Pons (tissue), 1 donor: Measurements from ENCODE around the gene AZU1.
"Not testable (repeated sequence)": the region's sequence is repeated elsewhere in the genome, so short reads cannot be mapped to it uniquely, and the experiment has no call there.

Source experiments
- DNase-seq: peaks from one replicate; pipeline ENCODE4 v3.0.0-alpha.2; 2016; ENCODE audit warnings: low spot score

AZU1 gene

DNA sequence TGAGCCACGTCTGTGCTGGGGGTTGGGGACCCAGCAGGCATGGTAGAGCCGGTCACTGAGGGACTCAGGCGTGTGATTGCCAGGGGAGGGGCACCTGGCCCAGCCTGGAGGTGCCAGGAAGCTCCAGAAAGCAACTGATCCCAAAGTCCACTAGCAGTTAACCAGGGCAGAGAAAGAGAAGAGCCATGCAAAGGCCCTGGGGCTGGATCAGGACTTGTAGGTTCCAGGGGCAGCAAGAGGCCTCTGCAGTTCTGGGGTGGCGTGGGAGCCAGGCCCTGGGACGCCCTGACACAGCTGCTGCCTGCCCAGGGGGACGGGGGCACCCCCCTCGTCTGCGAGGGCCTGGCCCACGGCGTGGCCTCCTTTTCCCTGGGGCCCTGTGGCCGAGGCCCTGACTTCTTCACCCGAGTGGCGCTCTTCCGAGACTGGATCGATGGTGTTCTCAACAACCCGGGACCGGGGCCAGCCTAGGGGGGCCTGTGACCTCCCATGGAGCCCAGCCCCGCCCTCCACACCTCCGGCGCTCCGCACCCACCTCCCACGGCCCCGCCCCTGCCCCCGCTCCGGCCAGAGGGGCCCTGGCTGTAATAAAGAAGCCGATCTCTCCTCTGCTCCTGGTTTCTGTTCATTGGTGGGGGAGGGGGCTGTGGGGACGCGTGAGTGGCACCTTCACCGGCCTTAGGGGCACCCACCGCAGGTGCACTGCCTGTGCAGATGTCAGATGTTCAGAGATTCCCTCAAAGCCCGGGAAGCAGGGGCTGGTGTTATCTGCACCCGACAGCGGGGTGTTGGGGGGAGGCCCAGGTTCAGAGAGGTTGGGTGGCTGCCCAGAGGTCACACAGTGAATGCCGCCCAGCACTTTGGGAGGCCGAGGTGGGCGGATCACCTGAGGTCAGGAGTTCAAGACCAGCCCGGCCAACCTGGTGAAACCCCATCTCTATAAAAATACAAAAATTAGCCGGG lies 4.1 kb downstream of the AZU1 start:
- no peak for DNase-seq

- DNase-seq: no peak
These were observed 6.6 kb downstream of the AZU1 start for GRCh38 chr19:834216-834615.

DNA sequence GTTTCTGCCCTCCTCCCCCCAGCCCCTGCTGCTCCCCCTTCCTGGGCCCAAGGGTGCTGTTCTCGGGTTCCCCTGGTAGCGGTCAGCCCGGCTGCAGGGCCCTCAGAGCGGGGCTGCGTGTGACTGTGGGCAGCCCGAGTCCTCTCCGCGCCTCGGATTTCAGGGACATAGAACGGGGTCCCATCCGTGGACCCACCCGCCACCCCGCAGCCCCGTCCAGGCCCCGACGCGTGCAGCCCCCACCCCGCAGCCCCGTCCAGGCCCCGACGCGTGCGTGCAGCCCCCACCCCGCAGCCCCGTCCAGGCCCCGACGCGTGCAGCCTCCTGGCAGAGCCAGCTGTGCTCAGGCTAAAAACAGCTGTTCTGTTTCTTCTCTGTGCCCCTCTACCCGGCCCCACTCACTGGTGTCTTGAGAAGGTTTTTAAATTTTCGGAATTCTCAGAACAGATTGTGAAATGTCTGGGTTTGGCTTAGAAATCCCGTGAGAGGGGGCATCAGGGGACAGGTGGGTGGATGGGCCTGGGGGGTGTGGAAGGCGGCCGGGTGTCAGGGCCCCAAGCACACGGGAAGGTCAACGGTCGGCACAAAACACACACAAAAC lies 7.7 kb downstream of the AZU1 start:
- DNase-seq: no peak

- no peak for DNase-seq
These were observed 13.0 kb downstream of the AZU1 start, which contains the start of gene PRTN3 for GRCh38 chr19:840519-841206. TSS of gene PRTN3 (plus strand) at chr19:840999. CDS start at chr19:841009, 10 bp downstream.

DNA sequence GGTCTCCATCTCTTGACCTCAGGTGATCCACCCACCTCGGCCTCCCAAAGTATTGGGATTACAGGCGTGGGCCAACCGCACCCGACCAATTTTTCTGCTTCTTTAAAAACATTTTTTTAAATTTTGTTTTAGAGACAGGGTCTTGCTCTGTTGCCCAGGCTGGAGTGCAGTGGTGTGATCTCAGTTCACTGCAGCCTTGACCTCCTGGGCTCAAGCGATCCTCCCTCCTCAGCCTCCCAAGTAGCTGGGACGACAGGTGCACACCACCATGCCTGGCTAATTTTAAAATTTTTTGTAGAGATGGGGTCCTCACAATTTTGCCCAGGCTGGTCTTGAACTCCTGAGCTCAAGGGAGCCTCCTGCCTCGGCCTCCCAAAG lies 15.2 kb downstream of the AZU1 start:
- DNase-seq: not testable (repeated sequence)

- DNase-seq: no peak
These were observed 15.7 kb downstream of the AZU1 start for GRCh38 chr19:843180-843835.

DNA sequence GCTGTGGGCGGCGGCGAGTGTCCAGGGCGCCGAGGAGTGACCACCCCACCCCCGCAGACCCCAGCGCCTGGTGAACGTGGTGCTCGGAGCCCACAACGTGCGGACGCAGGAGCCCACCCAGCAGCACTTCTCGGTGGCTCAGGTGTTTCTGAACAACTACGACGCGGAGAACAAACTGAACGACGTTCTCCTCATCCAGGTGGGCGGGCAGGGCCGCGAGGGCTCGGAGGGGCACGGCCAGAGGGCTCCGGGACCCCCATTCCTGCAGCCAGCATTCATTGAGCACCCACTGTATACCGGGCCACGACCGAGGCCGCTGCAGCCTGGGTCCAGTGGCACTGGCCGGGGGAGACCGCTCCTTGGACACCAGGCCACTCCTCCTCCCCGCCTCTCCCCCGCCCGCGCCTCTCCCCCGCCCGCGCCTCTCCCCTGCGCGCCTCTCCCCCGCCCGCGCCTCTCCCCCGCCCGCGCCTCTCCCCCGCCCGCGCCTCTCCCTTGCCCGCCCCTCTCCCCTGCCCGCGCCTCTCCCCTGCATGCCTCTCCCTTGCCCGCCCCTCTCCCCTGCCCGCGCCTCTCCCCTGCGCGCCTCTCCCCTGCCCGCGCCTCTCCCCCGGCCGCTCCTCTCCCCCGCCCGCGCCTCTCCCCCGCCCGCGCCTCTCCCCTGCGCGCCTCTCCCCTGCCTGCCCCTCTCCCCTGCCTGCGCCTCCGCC lies 16.4 kb downstream of the AZU1 start:
- DNase-seq: no peak

DNA sequence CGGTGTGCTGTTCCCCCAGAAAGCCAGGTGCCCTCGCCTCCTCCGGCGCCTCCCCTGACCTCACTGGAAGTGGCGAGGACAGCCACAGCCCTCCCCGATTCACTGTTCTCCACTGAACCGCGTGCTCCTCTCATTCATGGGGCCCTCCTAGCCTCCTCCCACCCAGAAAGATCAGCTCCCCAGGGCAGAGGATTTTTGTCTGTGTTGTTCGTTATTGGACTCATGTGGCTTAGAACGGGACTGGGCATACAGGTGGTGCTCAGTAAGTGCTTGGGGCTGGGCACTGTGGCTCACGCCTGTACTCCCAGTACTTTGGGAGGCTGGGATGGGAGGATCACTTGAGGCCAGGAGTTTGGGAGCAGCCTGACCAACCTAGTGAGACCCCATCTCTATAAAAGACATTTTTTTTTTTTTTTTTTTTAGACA lies 16.9 kb downstream of the AZU1 start:
- DNase-seq: no peak

DNA sequence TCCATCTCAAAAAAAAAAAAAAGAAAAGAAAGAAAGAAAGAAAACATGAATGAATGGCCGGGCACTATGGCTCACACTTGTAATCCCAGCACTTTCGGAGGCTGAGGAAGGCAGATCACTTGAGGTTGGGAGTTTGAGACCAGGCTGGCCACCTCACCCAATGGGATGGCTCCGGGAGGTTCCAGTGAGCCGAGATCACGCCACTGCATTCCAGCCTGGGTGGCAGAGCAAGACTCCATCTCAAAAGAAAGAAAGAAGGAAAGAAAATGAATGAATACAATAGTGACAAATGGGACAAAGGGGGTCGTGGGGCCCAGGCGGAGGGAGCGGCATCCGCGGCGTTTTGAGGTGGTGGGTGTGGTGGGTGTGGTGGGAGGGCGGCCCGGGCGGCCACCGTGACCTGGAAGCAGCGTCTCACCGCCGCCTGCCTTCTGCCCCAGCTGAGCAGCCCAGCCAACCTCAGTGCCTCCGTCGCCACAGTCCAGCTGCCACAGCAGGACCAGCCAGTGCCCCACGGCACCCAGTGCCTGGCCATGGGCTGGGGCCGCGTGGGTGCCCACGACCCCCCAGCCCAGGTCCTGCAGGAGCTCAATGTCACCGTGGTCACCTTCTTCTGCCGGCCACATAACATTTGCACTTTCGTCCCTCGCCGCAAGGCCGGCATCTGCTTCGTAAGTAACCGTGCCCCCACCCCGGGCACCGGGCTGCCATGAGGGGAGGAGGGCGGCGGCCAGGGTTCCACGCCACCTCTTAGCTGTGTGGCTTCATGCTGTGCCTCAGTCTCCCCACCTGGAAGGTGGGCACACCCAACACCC lies 18.3 kb downstream of the AZU1 start:
- DNase-seq: no peak

- DNase-seq: no peak
These were observed 20.8 kb downstream of the AZU1 start for GRCh38 chr19:848386-848921.

GRCh38 chr19:849195-849594 lies 21.6 kb downstream of the AZU1 start:
- not testable (repeated sequence) for DNase-seq

- no peak for DNase-seq
These were observed 22.8 kb downstream of the AZU1 start for GRCh38 chr19:850221-850978.

DNA sequence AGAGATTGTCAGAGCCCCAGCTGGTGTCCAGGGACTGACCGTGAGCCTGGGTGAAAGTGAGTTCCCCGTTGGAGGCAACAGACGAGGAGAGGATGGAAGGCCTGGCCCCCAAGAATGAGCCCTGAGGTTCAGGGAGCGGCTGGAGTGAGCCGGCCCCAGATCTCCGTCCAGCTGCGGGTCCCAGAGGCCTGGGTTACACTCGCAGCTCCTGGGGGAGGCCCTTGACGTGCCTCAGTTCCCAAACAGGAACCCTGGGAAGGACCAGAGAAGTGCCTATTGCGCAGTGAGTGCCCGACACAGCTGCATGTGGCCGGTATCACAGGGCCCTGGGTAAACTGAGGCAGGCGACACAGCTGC lies 23.3 kb downstream of the AZU1 start:
- DNase-seq: no peak

GRCh38 chr19:852136-853013 lies 24.7 kb downstream of the AZU1 start, which contains the start of gene ELANE:
TSS of gene ELANE (plus strand) at chr19:852303. CDS start at chr19:852329, 26 bp downstream.
- no peak for DNase-seq

- no peak for DNase-seq
These were observed 25.5 kb downstream of the AZU1 start for GRCh38 chr19:853014-853585.

GRCh38 chr19:853614-854220 lies 26.1 kb downstream of the AZU1 start:
- not testable (repeated sequence) for DNase-seq

- no peak for DNase-seq
These were observed 26.9 kb downstream of the AZU1 start for GRCh38 chr19:854549-854948.

GRCh38 chr19:855142-855541 lies 27.5 kb downstream of the AZU1 start:
- no peak for DNase-seq
